ENCODE measurements around the gene DLGAP1. TPM values are rescaled to one million over a fixed set of nuclear protein-coding genes. Genes with fewer than 3 reads are reported as not detected.

The DLGAP1 gene
- total RNA-seq, 1 donor from 2014 or later = 11.5 TPM

DNA sequence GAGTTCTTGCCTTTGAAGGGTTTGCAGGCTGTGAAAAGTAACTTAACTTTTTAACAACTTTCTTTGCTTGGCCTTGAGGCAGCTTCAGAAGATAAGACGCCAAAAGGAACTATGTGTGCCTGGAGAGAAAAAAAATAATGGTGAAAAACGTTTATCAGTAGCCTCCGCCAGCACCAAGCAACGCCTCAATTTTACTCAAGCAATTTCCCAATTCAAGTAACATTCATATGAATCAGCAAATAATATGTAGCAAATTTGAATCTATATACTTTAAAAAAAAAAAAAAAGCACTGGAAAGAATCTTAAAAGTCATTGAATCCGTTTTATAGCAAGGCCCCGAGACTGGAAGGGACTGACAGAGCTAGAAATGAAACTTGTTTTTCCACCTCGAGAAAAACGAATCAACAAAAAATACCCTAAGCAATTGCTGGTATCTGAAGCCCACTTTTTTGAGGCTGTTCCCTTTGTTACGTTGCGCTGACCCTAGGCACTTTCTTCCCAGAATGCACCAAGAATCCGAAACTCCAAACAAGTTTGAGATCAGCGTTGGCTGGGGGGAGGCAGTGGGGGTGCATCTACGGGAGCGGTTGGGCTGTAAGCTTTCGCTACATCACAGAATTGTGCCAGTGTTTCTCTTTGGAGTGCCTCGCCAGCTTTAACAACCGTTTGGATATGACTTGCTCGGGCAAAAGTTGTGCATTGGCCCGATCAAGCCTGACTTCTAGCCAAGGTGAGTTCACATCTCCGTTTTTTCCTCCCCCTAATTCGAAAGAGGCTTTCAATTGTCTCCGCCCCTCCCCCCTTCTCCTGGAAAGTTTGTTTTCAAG, 1007.8 kb downstream of the DLGAP1 start:
- no peaks in the 10 kb centered on the region for H3K9me3 Mint-ChIP-seq
- no peaks in the 10 kb centered on the region for H3K36me3 Mint-ChIP-seq (ENCODE audit: low read depth)
- TF ChIP-seq, protein P1, sequence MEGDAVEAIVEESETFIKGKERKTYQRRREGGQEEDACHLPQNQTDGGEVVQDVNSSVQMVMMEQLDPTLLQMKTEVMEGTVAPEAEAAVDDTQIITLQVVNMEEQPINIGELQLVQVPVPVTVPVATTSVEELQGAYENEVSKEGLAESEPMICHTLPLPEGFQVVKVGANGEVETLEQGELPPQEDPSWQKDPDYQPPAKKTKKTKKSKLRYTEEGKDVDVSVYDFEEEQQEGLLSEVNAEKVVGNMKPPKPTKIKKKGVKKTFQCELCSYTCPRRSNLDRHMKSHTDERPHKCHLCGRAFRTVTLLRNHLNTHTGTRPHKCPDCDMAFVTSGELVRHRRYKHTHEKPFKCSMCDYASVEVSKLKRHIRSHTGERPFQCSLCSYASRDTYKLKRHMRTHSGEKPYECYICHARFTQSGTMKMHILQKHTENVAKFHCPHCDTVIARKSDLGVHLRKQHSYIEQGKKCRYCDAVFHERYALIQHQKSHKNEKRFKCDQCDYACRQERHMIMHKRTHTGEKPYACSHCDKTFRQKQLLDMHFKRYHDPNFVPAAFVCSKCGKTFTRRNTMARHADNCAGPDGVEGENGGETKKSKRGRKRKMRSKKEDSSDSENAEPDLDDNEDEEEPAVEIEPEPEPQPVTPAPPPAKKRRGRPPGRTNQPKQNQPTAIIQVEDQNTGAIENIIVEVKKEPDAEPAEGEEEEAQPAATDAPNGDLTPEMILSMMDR (conservative IDR thresholded peaks at IDR 0.05) = no peak

More for the DNA sequence above, 1007.8 kb downstream of the DLGAP1 start:
- Mint-ChIP-seq H3K4me1 (peaks cover 36% of the 10 kb centered on the region), H3K27ac (ENCODE audit: unreplicated experiment) (peak overlapping the region; percentile 100), H3K4me3 (peak overlapping the region; percentile 99), H3K27me3 (ENCODE audit: low read depth) (peaks cover 2% of the 10 kb centered on the region)
- peak; percentile 43 for DNase-seq (ENCODE audit: low read depth, low spot score)

Small RNA genes lying within 50 kb of the gene (microRNA-seq; reads per million reads assigned to microRNA genes)
- not detected for gene MIR6718
